GM18498 (cell line): Measurements from ENCODE around the gene FOXD4L1.
"Not testable (repeated sequence)": the region's sequence is repeated elsewhere in the genome, so short reads cannot be mapped to it uniquely, and the experiment has no call there.

Source experiments
- ATAC-seq: cut with Tn5 transposase; IDR thresholded peaks from one replicate; pipeline ENCODE4 v1.9.1; 2021; ENCODE audit warnings: mild to moderate bottlenecking, moderate library complexity; ENCODE audit not compliant: unreplicated experiment

Gene FOXD4L1

GRCh38 chr2:113521492-113521891, 23.0 kb downstream of the FOXD4L1 start:
- ATAC-seq, result not testable (repeated sequence)

- ATAC-seq, result not testable (repeated sequence)
Measured at GRCh38 chr2:113524986-113525385, 26.5 kb downstream of the FOXD4L1 start.

- peak; percentile 90 for ATAC-seq
Measured at GRCh38 chr2:113527350-113528045, 29.0 kb downstream of the FOXD4L1 start.

- ATAC-seq, result not testable (repeated sequence)
Measured at GRCh38 chr2:113528126-113528525, 29.7 kb downstream of the FOXD4L1 start.

DNA sequence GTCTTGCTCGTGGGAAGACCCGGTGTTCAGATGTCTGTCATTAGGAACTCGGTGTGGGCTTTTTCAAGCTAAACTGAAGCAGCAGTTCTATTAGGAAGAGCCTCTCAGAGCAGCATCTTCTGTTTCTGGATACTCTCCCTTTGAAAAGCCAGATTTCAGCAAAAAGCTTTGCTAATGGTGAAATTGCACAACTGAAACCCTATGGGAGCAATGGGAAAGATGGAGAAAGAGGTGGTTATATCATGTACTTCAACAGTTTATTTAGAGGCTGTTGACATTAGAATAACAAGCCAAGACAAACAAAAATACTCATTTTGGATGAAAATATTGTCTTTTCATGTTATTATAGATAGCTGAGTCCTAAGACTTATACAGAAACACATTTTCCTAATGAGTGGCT, 30.4 kb downstream of the FOXD4L1 start:
- not testable (repeated sequence) for ATAC-seq

GRCh38 chr2:113532991-113533390, 34.5 kb downstream of the FOXD4L1 start:
- not testable (repeated sequence) for ATAC-seq

DNA sequence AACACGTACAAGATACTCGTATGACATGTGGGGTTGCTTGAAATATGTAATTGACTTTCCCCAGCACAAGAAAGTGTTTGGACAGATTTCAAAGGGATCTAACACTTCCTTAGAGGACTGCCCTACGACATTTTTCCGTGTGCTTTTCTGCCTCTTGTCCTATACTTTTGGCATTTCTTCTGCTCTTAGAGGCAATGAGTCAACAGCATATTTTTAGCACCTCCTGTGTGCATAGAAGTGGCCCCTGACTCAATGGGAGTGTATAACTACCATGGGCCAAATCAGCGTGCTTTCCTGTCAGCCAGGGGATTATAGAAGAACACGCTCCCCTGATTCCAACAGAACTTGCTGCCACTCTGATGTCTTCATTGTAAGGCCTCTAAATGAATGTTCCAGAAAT, 38.1 kb downstream of the FOXD4L1 start:
- ATAC-seq, result not testable (repeated sequence)

DNA sequence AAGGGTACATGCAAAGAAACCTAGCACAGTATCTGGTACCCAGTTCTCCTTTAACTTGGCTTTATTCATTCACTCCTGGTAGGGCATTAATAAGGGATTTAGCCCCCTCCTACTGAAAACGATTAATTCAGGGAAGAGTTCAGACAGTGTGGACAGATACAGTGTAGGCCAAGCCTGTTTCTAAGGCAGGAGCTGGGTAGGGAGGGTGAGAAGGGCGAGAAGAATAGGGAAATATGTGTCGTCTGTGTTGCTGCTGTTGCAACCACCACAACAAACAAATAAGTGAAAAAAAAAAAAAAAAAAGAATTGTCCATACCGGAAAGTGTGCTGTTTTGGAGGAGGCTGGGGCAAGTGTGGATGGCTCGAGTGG, 42.4 kb downstream of the FOXD4L1 start:
- ATAC-seq, result not testable (repeated sequence)

GRCh38 chr2:113541204-113541975, 42.9 kb downstream of the FOXD4L1 start:
- ATAC-seq, result not testable (repeated sequence)

GRCh38 chr2:113541976-113542485, 43.6 kb downstream of the FOXD4L1 start:
- ATAC-seq, result not testable (repeated sequence)

- not testable (repeated sequence) for ATAC-seq
Measured at GRCh38 chr2:113542529-113542928, 44.1 kb downstream of the FOXD4L1 start.
